VCaP (cell line): ENCODE data around the gene PADI2.

Source experiments
- H3K27ac ChIP-seq: fragments of 450-650 bp; 2 replicates; pipeline ENCODE4 v1.5.1; 2017
- TF ChIP-seq, protein P1 (sequence below): fragments of 450-650 bp; conservative IDR thresholded peaks from 2 replicates; pipeline ENCODE4 v1.5.1; 2017; ENCODE audit warnings: mild to moderate bottlenecking, moderate library complexity

Gene PADI2

DNA sequence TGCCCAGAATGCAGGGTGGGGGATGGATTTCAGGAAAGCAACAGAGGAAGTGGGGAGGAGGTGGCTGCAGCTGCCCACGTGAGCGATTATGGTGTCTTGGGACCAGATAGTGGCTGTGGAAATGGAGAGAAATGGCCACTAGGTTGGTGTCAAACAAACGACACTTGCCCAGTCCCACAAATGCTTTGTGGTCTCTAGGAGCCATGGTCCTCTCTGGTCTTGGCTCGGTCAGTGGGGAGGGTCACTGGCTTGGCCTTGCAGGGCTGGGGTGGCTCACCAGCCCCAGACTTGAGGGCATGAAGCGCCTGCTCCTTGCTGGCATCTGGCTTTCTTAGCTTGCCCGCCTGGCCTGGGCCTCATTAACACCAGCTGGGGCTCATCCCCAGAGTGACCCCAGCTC is 7.2 kb downstream of the PADI2 start:
- TF ChIP-seq, protein P1, sequence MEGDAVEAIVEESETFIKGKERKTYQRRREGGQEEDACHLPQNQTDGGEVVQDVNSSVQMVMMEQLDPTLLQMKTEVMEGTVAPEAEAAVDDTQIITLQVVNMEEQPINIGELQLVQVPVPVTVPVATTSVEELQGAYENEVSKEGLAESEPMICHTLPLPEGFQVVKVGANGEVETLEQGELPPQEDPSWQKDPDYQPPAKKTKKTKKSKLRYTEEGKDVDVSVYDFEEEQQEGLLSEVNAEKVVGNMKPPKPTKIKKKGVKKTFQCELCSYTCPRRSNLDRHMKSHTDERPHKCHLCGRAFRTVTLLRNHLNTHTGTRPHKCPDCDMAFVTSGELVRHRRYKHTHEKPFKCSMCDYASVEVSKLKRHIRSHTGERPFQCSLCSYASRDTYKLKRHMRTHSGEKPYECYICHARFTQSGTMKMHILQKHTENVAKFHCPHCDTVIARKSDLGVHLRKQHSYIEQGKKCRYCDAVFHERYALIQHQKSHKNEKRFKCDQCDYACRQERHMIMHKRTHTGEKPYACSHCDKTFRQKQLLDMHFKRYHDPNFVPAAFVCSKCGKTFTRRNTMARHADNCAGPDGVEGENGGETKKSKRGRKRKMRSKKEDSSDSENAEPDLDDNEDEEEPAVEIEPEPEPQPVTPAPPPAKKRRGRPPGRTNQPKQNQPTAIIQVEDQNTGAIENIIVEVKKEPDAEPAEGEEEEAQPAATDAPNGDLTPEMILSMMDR = no peak
- H3K27ac ChIP-seq = no peak overlapping the region

DNA sequence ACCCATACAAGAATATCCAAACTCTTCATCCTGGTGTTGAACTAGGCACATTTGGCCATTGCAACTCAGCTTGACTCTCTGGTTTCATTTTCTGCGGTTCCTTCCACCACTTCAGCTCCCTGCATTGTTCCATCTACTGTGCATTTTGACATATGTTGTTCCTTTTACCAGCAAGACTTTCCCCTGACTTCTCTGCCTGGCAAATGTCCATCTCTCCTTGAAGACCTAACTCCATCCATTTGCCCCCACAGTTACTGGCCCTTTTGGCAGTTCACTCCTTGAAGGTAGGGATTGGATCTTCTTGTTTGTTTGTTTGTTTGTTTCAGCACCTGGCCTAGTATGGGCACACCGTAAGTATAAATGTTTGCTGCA is 8.7 kb downstream of the PADI2 start:
- no peak overlapping the region for H3K27ac ChIP-seq
- TF ChIP-seq, protein P1 = no peak

DNA sequence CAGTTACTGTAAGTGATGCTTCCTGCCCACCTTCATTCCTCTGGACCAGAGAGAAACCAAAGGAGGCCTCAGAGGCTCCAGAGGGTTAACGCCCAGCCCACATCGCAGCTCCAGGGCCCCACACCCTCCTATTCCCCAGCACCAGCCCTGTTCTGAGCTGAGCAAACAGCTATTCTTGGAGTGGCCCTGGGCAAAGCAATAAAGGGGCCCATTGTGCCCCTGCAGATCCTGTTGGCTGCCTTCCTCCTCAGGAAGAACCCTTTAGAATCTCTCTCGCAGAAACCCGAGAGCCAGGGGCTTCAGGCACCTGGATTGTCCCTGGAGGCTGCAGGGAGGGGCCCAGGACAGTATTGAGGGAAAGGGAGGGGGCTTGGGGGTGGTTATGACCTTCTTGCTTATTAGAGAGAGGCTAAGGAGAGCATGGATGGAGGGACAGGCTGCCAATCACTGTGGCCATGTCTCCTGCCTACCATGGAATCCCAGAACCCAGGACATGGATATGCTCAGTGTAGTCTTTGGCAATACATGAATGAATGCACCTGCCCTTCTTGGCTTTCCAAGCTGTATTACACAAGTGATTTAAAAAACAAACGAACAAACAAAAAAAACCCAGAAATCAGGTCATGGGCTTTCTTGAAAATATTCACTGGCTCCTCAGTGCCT is 9.2 kb downstream of the PADI2 start:
- no peak overlapping the region for H3K27ac ChIP-seq
- TF ChIP-seq, protein P1 = no peak

DNA sequence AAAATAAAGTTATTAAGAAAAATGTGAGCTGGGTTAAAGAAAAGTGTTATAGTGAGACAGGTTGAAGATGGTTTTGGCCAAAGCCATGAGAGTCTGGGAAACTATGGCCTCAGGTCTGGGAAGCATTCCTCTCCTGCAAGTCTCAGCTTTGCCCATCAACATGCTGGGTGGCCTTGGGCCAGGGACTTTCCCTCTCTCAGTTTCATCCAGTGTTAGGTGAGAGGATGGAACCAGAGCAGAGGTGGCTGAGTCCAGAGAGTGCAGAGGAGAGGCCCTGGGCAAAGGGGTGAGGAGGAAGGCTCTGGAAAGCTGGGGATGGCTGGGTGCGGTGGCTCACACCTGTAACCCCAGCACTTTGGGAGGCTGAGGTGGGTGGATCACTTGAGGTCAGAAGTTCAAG is 10.5 kb downstream of the PADI2 start:
- no peak overlapping the region for H3K27ac ChIP-seq
- TF ChIP-seq, protein P1 = no peak

DNA sequence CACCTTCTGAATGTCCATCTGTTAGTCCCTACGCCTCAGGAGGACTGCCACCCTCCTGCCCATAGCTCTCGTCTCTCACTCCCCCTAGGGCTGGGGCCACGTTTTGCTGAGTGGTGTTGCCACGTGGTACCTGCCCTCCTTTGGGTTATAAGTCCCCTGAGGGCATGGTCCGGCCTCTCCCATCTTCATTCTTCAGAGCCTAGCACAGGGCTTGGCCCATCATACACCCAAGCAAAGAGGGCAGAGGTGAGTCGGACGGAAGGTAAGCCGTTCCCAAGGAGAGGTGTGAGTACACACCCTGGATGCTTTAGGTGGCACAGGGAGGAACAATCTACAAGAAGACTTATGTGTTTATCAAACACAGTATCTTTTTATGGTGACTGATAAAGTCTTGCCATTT is 10.9 kb downstream of the PADI2 start:
- TF ChIP-seq, protein P1 = no peak
- no peak overlapping the region for H3K27ac ChIP-seq

DNA sequence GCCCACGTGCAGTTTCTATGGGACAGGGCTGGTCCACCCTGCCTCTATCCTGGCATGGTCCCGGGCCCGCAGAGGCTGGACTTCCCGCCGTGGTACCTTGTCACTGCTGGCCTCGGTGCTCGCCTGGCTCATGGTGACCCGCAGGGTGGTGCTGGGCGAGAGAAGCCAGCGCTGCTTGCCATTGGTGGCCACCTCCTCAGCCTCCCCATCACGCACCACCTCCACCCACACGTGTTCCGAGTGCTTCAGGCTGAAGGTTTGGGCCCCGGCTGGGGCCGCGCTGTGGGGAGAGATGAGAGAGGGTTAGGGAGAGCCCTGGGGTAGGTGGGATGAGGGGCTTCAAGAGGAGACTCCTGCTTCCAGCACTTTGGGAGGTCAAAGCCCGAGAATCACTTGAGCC is 14.5 kb downstream of the PADI2 start:
- H3K27ac ChIP-seq = no peak overlapping the region
- TF ChIP-seq, protein P1 = no peak

DNA sequence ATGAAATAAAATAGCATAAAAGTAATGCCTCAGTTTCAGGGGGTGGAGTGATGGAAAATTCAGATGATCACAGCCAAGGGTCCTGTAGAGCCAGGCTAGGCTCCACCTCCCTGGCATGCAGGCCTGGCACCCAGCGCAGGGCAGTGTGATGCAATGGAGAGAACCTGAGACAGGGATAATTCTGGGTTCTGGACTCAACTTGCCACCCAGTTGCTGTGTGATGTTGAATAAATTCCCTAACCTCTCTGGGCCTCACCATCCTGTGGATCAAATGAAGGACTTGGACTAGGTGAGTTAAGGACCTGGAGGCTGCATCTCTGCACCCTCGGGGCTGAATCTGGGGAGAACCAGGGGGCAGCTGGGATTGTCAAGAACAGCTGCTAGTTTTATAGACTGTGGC is 17.0 kb downstream of the PADI2 start:
- no peak overlapping the region for H3K27ac ChIP-seq
- TF ChIP-seq, protein P1 = no peak
